RPMI7951 (cell line): Measurements from ENCODE around the gene ACTA2. TPM values are rescaled to one million over a fixed set of nuclear protein-coding genes. Genes with fewer than 3 reads are reported as not detected.
A peak's percentile ranks its signal among the peaks of the same experiment; 100 is the strongest.

Experiments used
- DNase-seq: peaks from one replicate; pipeline ENCODE4 v3.0.0-alpha.2; 2012; ENCODE audit warnings: low read depth
- total RNA-seq: library from RNA; depleted of rRNA; stranded (reverse); fragments of >200 nt; shearing (Covaris generic); gene quantifications from 2 replicates; pipeline ENCODE4 v1.2.3, GENCODE V29; 2014; rRNA removed

Gene ACTA2
- 29.9 and 50.3 TPM in 2 replicates for total RNA-seq

GRCh38 chr10:88952647-88953111 is at the start of gene ACTA2:
ACTA2 (minus strand) TSS chr10:88952773; CDS start chr10:88948930, 3,843 bp downstream.
- DNase-seq = peak; percentile 57

- DNase-seq = no peak
Measured at GRCh38 chr10:89001729-89002072, 49.1 kb upstream of the ACTA2 start.

DNA sequence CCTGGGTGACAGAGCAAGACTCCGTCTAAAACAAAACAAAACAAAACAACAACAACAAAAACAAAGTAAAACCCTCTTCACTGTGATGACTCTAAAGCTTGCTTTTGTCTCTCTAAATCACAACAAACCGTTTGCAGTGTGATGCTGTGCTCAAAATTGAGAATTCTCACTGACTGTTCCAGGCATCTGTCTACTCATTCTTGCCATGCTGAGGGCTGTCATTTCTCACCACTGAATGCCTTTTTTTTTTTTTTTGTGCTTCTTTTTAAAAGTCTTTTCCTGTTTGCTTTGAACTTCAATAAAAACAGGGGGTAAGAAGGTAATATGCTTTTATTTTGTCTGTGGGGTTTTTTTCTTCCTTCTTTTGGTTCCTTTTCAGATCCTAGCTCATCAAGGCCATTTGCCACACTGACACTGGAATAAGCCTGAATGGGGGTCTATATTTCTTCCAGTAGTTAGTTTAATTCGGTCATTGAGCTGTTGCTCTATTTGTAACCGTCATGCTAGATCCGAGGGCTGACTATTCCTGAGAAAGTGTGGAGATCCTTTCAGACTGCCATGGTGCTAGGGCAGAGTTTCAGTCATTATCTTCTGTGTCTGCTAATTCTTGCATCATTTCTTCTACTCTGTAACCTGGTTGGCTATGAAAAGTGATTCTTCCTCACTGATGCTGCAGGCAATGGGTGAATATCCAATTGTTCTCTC is 48.6 kb upstream of the ACTA2 start:
- no peak for DNase-seq

- DNase-seq = peak; percentile 52
Measured at GRCh38 chr10:88999625-89000024, 47.1 kb upstream of the ACTA2 start.

- DNase-seq = no peak
Measured at GRCh38 chr10:88996927-88997326, 44.4 kb upstream of the ACTA2 start.

DNA sequence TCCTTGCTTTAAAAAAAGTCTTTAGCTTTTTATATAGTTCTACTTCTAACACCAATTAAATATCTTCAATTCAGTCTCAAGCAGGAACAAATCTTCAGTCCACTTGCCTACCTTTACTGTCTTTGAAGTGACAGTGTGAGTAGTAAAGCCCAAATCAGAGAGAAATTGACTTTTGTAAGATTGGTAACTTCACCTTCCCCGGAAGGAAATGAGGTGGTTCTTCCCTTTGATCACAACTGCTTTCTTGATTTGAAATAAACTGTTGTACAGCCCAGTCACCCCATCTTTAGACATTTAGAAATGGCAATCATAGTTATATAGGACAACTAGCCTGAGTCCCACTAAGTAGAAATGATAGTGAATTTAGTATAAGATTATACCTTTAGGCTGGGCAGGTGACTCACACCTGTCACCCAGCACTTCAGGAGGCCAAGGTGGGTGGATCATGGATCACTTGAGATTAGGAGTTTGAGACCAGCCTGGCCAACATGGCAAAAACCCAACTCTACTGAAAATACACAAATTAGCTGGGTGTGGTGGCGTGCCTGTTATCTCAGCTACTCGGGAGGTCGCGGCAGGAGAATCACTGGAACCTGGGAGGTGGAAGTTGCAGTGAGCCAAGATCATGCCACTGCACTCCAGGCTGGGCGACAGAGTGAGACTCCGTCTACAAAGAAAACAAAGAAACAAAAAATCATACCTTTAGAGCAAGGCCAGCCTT is 42.7 kb upstream of the ACTA2 start:
- DNase-seq = no peak

- peak; percentile 47 for DNase-seq
Measured at GRCh38 chr10:88994019-88994418, 41.4 kb upstream of the ACTA2 start.

DNA sequence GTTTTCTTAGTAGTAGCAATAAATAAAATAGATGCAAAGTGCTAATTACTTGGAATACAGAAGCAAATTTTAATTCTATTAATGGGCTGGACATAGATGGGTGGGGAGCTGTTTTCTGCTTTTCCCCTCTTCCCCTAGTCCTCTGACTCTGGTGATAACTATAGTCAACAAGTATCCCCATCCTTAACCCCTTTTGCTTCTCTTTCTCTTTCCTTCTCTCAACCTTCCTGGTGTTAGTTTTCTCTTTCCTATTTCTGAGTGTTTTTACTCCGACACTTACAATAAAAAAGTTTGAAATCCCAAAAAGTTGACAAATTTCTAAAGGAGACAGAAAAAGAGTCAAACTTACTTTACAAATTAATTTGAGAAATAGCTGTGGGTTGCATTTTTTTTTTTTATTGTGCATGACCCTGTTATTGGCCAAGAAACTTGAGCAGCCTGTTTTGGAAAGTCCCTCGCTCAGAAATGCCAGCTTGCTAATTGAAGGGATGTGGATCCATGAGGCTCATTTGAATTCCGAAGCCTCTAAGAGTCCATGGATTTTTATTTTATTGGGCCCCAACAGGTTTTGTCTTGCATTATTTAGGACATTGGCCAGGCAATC is 40.5 kb upstream of the ACTA2 start:
- DNase-seq = peak; percentile 45

GRCh38 chr10:88991899-88992320 is 39.3 kb upstream of the ACTA2 start:
- no peak for DNase-seq

DNA sequence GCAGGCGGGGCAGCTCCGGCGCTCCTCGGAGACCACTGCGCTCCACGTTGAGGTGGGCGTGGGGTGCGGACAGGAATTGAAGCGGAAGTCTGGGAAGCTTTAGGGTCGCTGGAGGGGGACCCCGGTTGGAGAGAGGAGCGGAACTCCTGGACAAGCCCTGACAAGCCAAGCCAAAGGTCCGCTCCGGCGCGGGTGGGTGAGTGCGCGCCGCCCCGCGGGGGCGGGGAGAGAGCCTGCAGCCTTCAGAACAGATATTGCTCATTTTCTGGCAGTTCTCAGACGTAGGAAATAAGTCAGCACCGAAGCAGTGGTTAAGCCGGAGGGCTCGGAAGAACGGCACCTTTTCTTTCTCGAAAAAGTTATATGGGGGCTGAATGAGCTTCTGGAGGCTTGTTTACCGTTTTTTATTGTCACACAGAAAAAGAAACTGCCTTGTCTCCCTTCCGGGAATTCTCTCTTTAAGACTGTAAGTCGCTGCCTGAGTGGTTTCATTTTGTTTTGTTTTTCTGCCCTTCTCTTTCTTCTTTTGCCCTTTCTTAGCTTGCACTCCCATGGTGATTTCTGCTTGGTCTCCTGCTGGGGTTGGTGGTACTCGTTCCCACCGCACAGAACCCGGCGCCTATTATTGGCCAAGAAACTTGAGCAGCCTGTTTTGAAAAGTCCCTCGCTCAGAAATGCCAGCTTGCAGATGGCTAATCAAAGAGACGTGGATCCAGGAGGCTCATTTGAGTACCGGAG is 38.8 kb upstream of the ACTA2 start:
- DNase-seq = peak; percentile 72

DNA sequence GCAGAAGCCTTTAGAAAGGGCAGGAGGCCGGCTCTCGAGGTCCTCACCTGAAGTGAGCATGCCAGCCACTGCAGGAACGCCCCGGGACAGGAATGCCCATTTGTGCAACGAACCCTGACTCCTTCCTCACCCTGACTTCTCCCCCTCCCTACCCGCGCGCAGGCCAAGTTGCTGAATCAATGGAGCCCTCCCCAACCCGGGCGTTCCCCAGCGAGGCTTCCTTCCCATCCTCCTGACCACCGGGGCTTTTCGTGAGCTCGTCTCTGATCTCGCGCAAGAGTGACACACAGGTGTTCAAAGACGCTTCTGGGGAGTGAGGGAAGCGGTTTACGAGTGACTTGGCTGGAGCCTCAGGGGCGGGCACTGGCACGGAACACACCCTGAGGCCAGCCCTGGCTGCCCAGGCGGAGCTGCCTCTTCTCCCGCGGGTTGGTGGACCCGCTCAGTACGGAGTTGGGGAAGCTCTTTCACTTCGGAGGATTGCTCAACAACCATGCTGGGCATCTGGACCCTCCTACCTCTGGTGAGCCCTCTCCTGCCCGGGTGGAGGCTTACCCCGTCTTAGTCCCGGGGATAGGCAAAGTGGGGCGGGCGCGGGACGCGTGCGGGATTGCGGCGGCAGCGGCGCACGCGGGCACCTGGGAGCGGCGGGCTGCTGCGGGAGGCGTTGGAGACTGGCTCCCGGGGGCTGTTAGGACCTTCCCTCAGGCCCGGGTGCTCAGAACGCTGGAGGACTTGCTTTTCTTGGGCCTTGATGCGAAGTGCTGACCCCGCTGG is 38.0 kb upstream of the ACTA2 start, which contains the start of gene FAS:
TSS of gene FAS (plus strand) at position 415 of the 777 bp plus-strand sequence. CDS start at position 494, 79 bp downstream.
- peak; percentile 75 for DNase-seq

DNA sequence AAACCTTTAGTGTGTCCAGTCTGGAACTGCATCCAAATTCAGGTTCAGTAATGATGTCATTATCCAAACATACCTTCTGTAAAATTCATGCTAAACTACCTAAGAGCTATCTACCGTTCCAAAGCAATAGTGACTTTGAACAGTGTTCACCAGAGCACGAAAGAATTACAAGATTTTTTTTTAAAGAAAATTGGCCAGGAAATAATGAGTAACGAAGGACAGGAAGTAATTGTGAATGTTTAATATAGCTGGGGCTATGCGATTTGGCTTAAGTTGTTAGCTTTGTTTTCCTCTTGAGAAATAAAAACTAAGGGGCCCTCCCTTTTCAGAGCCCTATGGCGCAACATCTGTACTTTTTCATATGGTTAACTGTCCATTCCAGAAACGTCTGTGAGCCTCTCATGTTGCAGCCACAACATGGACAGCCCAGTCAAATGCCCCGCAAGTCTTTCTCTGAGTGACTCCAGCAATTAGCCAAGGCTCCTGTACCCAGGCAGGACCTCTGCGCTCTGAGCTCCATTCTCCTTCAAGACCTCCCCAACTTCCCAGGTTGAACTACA is 37.3 kb upstream of the ACTA2 start:
- DNase-seq = peak; percentile 66

DNA sequence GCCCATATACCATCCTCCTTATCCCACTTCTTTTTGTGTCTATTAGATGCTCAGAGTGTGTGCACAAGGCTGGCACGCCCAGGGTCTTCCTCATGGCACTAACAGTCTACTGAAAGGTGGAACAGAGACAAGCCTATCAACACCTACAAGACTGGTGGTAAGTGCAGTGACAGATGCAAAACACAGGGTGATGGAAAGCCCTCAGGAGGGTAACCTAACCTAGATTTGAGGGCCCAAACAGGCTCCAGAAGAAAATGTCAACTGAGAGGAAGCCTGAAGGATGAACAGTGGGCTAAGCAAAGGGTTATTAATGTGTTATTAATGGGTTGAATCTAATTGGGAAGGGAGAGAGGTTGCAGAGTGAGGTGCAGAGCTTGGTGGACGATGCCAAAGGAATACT is 36.9 kb upstream of the ACTA2 start:
- no peak for DNase-seq

DNA sequence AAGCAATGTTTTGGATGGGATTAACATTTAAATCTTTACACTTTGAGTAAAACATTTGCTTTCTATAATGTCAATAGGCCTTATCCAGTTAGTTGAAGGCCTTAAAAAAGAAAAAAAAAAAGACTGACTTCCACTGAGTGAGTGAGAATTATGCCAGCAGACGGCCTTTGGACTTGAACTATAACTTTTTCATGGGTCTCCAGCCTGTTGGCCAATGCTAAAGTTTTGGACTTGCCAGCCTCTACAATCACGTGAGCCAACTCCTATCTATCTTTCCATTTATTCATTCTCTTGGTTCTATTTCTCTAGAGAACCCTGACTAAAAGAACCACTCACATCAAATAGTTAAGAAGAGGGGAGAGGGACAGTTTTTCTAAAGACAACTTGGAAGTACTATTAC is 35.3 kb upstream of the ACTA2 start:
- DNase-seq = no peak

GRCh38 chr10:88987243-88987725 is 34.7 kb upstream of the ACTA2 start:
- no peak for DNase-seq

DNA sequence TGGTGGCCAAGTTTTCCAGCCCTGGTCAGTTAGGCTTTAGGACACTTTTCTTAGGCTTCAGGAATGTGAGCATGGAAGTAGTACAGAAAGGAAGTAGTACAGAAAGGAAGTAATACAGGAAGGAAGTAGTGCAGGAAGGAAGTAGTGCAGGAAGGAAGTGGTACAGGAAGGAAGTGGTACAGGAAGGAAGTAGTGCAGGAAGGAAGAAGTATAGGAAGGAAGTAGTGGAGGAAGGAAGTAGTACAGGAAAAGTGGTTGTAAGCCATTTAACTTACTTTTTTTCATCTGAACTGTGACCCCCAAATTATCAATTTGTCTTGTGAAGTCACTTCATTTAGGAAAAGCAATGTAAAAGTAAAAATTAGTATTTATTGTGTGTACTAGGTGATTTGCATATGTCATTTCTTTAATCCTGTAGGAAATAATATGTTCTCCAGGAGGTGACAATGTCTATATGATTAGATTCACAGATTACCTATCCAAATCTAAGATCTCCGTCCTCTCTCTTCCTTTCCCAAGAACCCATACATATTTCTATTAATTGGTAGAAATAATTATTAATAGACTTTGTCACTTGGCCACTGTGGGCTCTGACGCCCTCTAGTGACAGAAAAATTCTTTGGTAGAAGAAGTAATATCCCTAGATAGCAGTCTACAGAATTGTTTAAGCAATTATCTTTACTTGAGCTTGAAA is 34.1 kb upstream of the ACTA2 start:
- no peak for DNase-seq

- no peak for DNase-seq
Measured at GRCh38 chr10:88984525-88984924, 32.0 kb upstream of the ACTA2 start.

GRCh38 chr10:88983939-88984338 is 31.4 kb upstream of the ACTA2 start:
- no peak for DNase-seq

GRCh38 chr10:88983206-88983605 is 30.6 kb upstream of the ACTA2 start:
- DNase-seq = no peak

DNA sequence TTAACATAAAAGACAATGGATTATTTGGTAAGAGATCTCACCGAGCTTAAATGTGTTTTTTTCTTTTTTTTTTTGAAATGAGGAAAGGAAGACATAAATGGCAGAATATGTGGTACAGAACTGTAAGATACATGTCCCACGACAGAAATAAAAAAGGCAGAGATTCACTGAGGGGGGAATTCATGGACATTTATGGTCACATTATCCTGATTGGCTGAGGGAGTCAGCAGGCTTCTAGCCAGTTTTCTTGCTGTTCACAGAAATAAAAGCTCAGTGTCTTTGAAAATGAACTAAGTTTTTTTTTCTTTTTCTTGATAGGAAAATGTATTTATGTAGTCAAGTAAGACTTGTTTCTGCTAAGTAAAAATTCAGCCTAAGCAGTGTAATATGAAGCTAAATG is 29.8 kb upstream of the ACTA2 start:
- DNase-seq = no peak
